Activated CD8-positive, alpha-beta T cell treated with anti-CD3 and anti-CD28 coated beads for 36 hours (primary cell): ENCODE data around the gene TRABD2B. TPM values are rescaled to one million over a fixed set of nuclear protein-coding genes. Genes with fewer than 3 reads are reported as not detected.

ENCODE experiments used
- ATAC-seq: fragments of 200-7000 bp; cut with Tn5 transposase; one replicate; pipeline ENCODE4 v1.10.0; 2021; ENCODE audit warnings: mild to moderate bottlenecking, moderate library complexity
- CTCF ChIA-PET: fragments of 350-600 bp; sonication (Branson Sonifier 250); formaldehyde crosslinking; loops from one replicate; lab custom pipeline; 2021; ENCODE audit warnings: antibody characterized with exemption; lab: Charles Lee
- POLR2A ChIA-PET: fragments of 350-600 bp; sonication (Branson Sonifier 250); formaldehyde crosslinking; loops from one replicate; lab custom pipeline; 2021; ENCODE audit warnings: antibody characterized with exemption; lab: Charles Lee
- DNase-seq: peaks from one replicate; pipeline ENCODE4 v3.0.0-alpha.2; 2020
- H3K27ac Mint-ChIP-seq: one replicate; pipeline ENCODE4 v1.8.0; 2021; ENCODE audit warnings: mild to moderate bottlenecking, mixed read lengths
- H3K27me3 Mint-ChIP-seq: one replicate; pipeline ENCODE4 v1.8.0; 2021; ENCODE audit warnings: mixed read lengths
- H3K36me3 Mint-ChIP-seq: one replicate; pipeline ENCODE4 v1.8.0; 2021; ENCODE audit warnings: low read depth, mixed read lengths
- H3K4me1 Mint-ChIP-seq: one replicate; pipeline ENCODE4 v1.8.0; 2021; ENCODE audit warnings: low read depth, mixed read lengths
- H3K4me3 Mint-ChIP-seq: one replicate; pipeline ENCODE4 v1.8.0; 2021; ENCODE audit warnings: mild to moderate bottlenecking, moderate library complexity, mixed read lengths
- H3K9me3 Mint-ChIP-seq: one replicate; pipeline ENCODE4 v1.8.0; 2021; ENCODE audit warnings: mixed read lengths
- CTCF ChIP-seq: fragments of 200-600 bp; IDR thresholded peaks from one replicate; pipeline ENCODE4 v1.8.0; 2022; ENCODE audit warnings: antibody characterized with exemption, mild to moderate bottlenecking
- intact Hi-C: fragments of 100-400 bp; cut with micrococcal nuclease; formaldehyde crosslinking; loops from one replicate; pipeline ENCODE4 v1.10.0; 2022
- total RNA-seq, 2 experiments: library from RNA; stranded (reverse); gene quantifications; one replicate each; pipeline ENCODE4 v1.2.3, GENCODE V29; 2021

Gene TRABD2B
- total RNA-seq, 2 experiments from 2014 or later, result not detected

- ChIA-PET CTCF (no interaction called here), POLR2A (no interaction called here)
- ATAC-seq (no peak), DNase-seq (no peak)
- no peaks in the 10 kb centered on the region for H3K4me1 Mint-ChIP-seq
- H3K4me3 Mint-ChIP-seq, result no peak overlapping the region
- H3K9me3 Mint-ChIP-seq, result no peaks in the 10 kb centered on the region
- peaks cover 8% of the 10 kb centered on the region for H3K27me3 Mint-ChIP-seq
- no peak for TF ChIP-seq CTCF
- intact Hi-C loops, result no loop called here
- H3K36me3 Mint-ChIP-seq, result no peaks in the 10 kb centered on the region
- H3K27ac Mint-ChIP-seq, result no peak overlapping the region
Measured at GRCh38 chr1:47911424-47911823, 85.8 kb downstream of the TRABD2B start.

GRCh38 chr1:47908258-47908657, 88.9 kb downstream of the TRABD2B start:
- no peaks in the 10 kb centered on the region for H3K4me1 Mint-ChIP-seq
- DNase-seq (no peak), ATAC-seq (no peak)
- TF ChIP-seq CTCF, result no peak
- no peak overlapping the region for H3K4me3 Mint-ChIP-seq
- POLR2A ChIA-PET, result no interaction called here
- CTCF ChIA-PET, result no interaction called here
- H3K27ac Mint-ChIP-seq, result no peak overlapping the region
- H3K27me3 Mint-ChIP-seq, result peaks cover 11% of the 10 kb centered on the region
- no peaks in the 10 kb centered on the region for H3K9me3 Mint-ChIP-seq
- intact Hi-C loops, result no loop called here
- H3K36me3 Mint-ChIP-seq, result no peaks in the 10 kb centered on the region

- CTCF ChIA-PET, result no interaction called here
- ATAC-seq (no peak), DNase-seq (no peak)
- Mint-ChIP-seq H3K36me3 (no peaks in the 10 kb centered on the region), H3K9me3 (no peaks in the 10 kb centered on the region), H3K27me3 (peaks cover 11% of the 10 kb centered on the region), H3K27ac (no peak overlapping the region), H3K4me3 (no peak overlapping the region), H3K4me1 (no peaks in the 10 kb centered on the region)
- intact Hi-C loops, result no loop called here
- POLR2A ChIA-PET, result no interaction called here
- no peak for TF ChIP-seq CTCF
Measured at GRCh38 chr1:47907177-47907528, 90.0 kb downstream of the TRABD2B start.

GRCh38 chr1:47906527-47907176, 90.5 kb downstream of the TRABD2B start:
- ChIA-PET CTCF (no interaction called here), POLR2A (no interaction called here)
- Mint-ChIP-seq H3K36me3 (no peaks in the 10 kb centered on the region), H3K27ac (no peak overlapping the region), H3K9me3 (no peaks in the 10 kb centered on the region), H3K4me3 (no peak overlapping the region), H3K4me1 (no peaks in the 10 kb centered on the region), H3K27me3 (peaks cover 8% of the 10 kb centered on the region)
- TF ChIP-seq CTCF, result no peak
- intact Hi-C loops, result no loop called here
- no peak for ATAC-seq
- no peak for DNase-seq

- Mint-ChIP-seq H3K4me1 (no peaks in the 10 kb centered on the region), H3K27ac (no peak overlapping the region), H3K27me3 (peaks cover 8% of the 10 kb centered on the region), H3K36me3 (no peaks in the 10 kb centered on the region), H3K9me3 (no peaks in the 10 kb centered on the region), H3K4me3 (no peak overlapping the region)
- ChIA-PET POLR2A (no interaction called here), CTCF (no interaction called here)
- DNase-seq, result no peak
- intact Hi-C loops, result no loop called here
- no peak for TF ChIP-seq CTCF
- ATAC-seq, result no peak
Measured at GRCh38 chr1:47906009-47906432, 91.2 kb downstream of the TRABD2B start.
